HepG2 (cell line): Measurements from ENCODE around the gene ABCF1. TPM values are rescaled to one million over a fixed set of nuclear protein-coding genes. Genes with fewer than 3 reads are reported as not detected.

Experiments
- CERS6 ChIP-seq: sonication (generic); formaldehyde crosslinking; IDR thresholded peaks from 2 replicates; pipeline ENCODE4 v1.5.0; 2020; ENCODE audit warnings: missing genetic modification reagents
- CHD4 ChIP-seq: fragments of 200-600 bp; sonication (generic); IDR thresholded peaks from 2 replicates; pipeline ENCODE4 v1.7.0; 2017; ENCODE audit warnings: mild to moderate bottlenecking, low read length, borderline replicate concordance
- CREB1 ChIP-seq, 2 experiments: fragments of 450-650 bp in 1 of 2; IDR thresholded peaks; 2 replicates each; pipeline ENCODE4 v1.6.1; 2016 to 2017; ENCODE audit warnings: control low read depth in 1 of 2, mild to moderate bottlenecking in 1 of 2, missing compliant biosample characterization in 1 of 2, missing genetic modification characterization in 1 of 2
- E2F1 ChIP-seq: sonication (generic); formaldehyde crosslinking; IDR thresholded peaks from 2 replicates; pipeline ENCODE4 v1.5.0; 2020; ENCODE audit warnings: missing genetic modification reagents
- ETS1 ChIP-seq: sonication (generic); formaldehyde crosslinking; IDR thresholded peaks from 2 replicates; pipeline ENCODE4 v1.4.0; 2020; ENCODE audit warnings: missing genetic modification reagents
- GATAD2A ChIP-seq: IDR thresholded peaks from 2 replicates; pipeline ENCODE4 v1.6.1; 2016
- HHEX ChIP-seq: IDR thresholded peaks from 2 replicates; pipeline ENCODE4 v1.6.1; 2016; ENCODE audit warnings: control low read depth
- HMG20A ChIP-seq: IDR thresholded peaks from 2 replicates; pipeline ENCODE4 v1.6.1; 2016; ENCODE audit warnings: borderline replicate concordance
- KDM5B ChIP-seq: sonication (generic); formaldehyde crosslinking; IDR thresholded peaks from 2 replicates; pipeline ENCODE4 v1.4.0; 2020; ENCODE audit warnings: missing genetic modification reagents, mild to moderate bottlenecking, borderline replicate concordance
- KLF13 ChIP-seq: sonication (generic); formaldehyde crosslinking; IDR thresholded peaks from 2 replicates; pipeline ENCODE4 v1.4.0; 2020; ENCODE audit warnings: mild to moderate bottlenecking, missing genetic modification reagents
- KLF6 ChIP-seq: IDR thresholded peaks from 2 replicates; pipeline ENCODE4 v1.8.0; 2016; ENCODE audit warnings: missing biosample characterization, missing genetic modification reagents
- MAFK ChIP-seq, 2 experiments: IDR thresholded peaks in 1 of 2; conservative IDR thresholded peaks in 1 of 2; 2 replicates each; pipeline ENCODE4 v1.6.1; 2011; ENCODE audit warnings: improper control_type of control experiment in 2 of 2, low read length in 2 of 2
- NFE2 ChIP-seq: sonication (generic); formaldehyde crosslinking; IDR thresholded peaks from 2 replicates; pipeline ENCODE4 v1.4.0; 2020; ENCODE audit warnings: missing genetic modification reagents
- REPIN1 ChIP-seq: sonication (generic); formaldehyde crosslinking; IDR thresholded peaks from 2 replicates; pipeline ENCODE4 v1.8.0; 2022; ENCODE audit warnings: missing genetic modification reagents, low read depth, mild to moderate bottlenecking, borderline replicate concordance
- ZBTB2 ChIP-seq: sonication (generic); formaldehyde crosslinking; IDR thresholded peaks from 2 replicates; pipeline ENCODE4 v1.8.0; 2022; ENCODE audit warnings: low read depth, missing genetic modification reagents
- ZNF235 ChIP-seq: sonication (generic); formaldehyde crosslinking; IDR thresholded peaks from 2 replicates; pipeline ENCODE4 v1.8.1; 2023; ENCODE audit warnings: mild to moderate bottlenecking, missing genetic modification reagents, borderline replicate concordance
- ZNF275 ChIP-seq: sonication (generic); formaldehyde crosslinking; IDR thresholded peaks from 2 replicates; pipeline ENCODE4 v1.8.0; 2022; ENCODE audit warnings: missing genetic modification reagents, mild to moderate bottlenecking, inconsistent platforms, borderline replicate concordance
- ZNF441 ChIP-seq: sonication (generic); formaldehyde crosslinking; IDR thresholded peaks from 2 replicates; pipeline ENCODE4 v1.7.0; 2021; ENCODE audit warnings: missing genetic modification reagents, borderline replicate concordance
- ZNF543 ChIP-seq: sonication (generic); formaldehyde crosslinking; IDR thresholded peaks from 2 replicates; pipeline ENCODE4 v1.4.0; 2020; ENCODE audit warnings: mild to moderate bottlenecking, missing genetic modification reagents
- ZNF550 ChIP-seq: sonication (generic); formaldehyde crosslinking; IDR thresholded peaks from 2 replicates; pipeline ENCODE4 v1.4.0; 2020; ENCODE audit warnings: mild to moderate bottlenecking, missing genetic modification reagents, borderline replicate concordance
- ZNF691 ChIP-seq: sonication (generic); formaldehyde crosslinking; IDR thresholded peaks from 2 replicates; pipeline ENCODE4 v1.4.0; 2020; ENCODE audit warnings: missing genetic modification reagents, low read depth, mild to moderate bottlenecking, borderline replicate concordance
- polyA plus RNA-seq, 8 experiments: library from polyadenylated mRNA; depleted of rRNA in 3 of 8; stranded (reverse) in 7 of 8; unstranded in 1 of 8; fragments of >200 nt; fragmentation: Illumina TruSeq in 4 of 8; extraction: Trizol in 4 of 8; gene quantifications; 2 replicates each; pipeline versions ENCODE4 v1.2.1 to v1.2.3, GENCODE V29; 2011 to 2016; ENCODE audit warnings: low read depth in 4 of 8, missing spikeins in 1 of 8, mixed read lengths in 1 of 8; ENCODE audit not compliant: insufficient read depth in 1 of 8
- total RNA-seq, 5 experiments: library from RNA; depleted of rRNA; stranded (reverse); fragments of >200 nt; fragmentation: Illumina TruSeq; extraction: Trizol; gene quantifications; 2 replicates each; pipeline ENCODE4 v1.2.3, GENCODE V29; 2016; ENCODE audit warnings: low read depth in 1 of 5

The ABCF1 gene
- total and polyA plus RNA-seq, 2 of the 13 experiments (the other 11 are each of a cell fraction or from before 2014, with no cell fraction given): 25.4 to 98.9 TPM

GRCh38 chr6:30626484-30627366, 55.5 kb downstream of the ABCF1 start, which contains the start of gene ATAT1 (continued):
- TF ChIP-seq ZNF691 (CRISPR knock-in tag): peak; percentile 92; the same call in 1 of the 2 replicates
- TF ChIP-seq ZBTB2: peak; percentile 48; the same call in 1 of the 2 replicates
- TF ChIP-seq ZNF275 (CRISPR knock-in tag): peak; percentile 74; the same call in 1 of the 2 replicates
- peak; percentile 86; the same call in 1 of the 2 replicates for TF ChIP-seq KDM5B (CRISPR knock-in tag)
- TF ChIP-seq E2F1 (CRISPR knock-in tag): 0 out of 2 replicates have a peak, but pooled peaks have one; percentile 38
- peak; percentile 62; the same call in 1 of the 2 replicates for TF ChIP-seq GATAD2A (CRISPR knock-in tag)
- TF ChIP-seq CERS6 (CRISPR knock-in tag): no peak
- no peak for TF ChIP-seq CHD4
- peak; percentile 81 for TF ChIP-seq REPIN1 (CRISPR knock-in tag)
- TF ChIP-seq ZNF441 (CRISPR knock-in tag): no peak
- no peak for TF ChIP-seq MAFK (conservative IDR thresholded peaks at IDR 0.05 in 1 of 2, IDR thresholded peaks at IDR 0.05 in 1 of 2; ENCODE audit: low read length in 2 of 2)
- TF ChIP-seq HMG20A (CRISPR knock-in tag): peak; percentile 12; the same call in 1 of the 2 replicates
- TF ChIP-seq ZNF543 (CRISPR knock-in tag): peak; percentile 90
- peak; percentile 92 for TF ChIP-seq CREB1 (IDR thresholded peaks at IDR 0.05)
- peak; percentile 97 for TF ChIP-seq CREB1 (CRISPR knock-in tag; IDR thresholded peaks at IDR 0.05)
- peak; percentile 13; the same call in 1 of the 2 replicates for TF ChIP-seq HHEX (CRISPR knock-in tag)
- peak; percentile 88; the same call in 1 of the 2 replicates for TF ChIP-seq KLF13 (CRISPR knock-in tag)
- peak; percentile 59; the same call in 1 of the 2 replicates for TF ChIP-seq KLF6
- TF ChIP-seq ETS1 (CRISPR knock-in tag): no peak
- TF ChIP-seq NFE2: no peak
- TF ChIP-seq ZNF235 (CRISPR knock-in tag): 0 out of 2 replicates have a peak, but pooled peaks have one; percentile 49
- TF ChIP-seq ZNF550 (CRISPR knock-in tag): 0 out of 2 replicates have a peak, but pooled peaks have one; percentile 59
